ENCODE data around the gene DUSP5. TPM values are rescaled to one million over a fixed set of nuclear protein-coding genes. Genes with fewer than 3 reads are reported as not detected.

DUSP5 gene
- total RNA-seq, 4 donors from 2014 or later: 9.3 to 60.8 (median 31.0) TPM

DNA sequence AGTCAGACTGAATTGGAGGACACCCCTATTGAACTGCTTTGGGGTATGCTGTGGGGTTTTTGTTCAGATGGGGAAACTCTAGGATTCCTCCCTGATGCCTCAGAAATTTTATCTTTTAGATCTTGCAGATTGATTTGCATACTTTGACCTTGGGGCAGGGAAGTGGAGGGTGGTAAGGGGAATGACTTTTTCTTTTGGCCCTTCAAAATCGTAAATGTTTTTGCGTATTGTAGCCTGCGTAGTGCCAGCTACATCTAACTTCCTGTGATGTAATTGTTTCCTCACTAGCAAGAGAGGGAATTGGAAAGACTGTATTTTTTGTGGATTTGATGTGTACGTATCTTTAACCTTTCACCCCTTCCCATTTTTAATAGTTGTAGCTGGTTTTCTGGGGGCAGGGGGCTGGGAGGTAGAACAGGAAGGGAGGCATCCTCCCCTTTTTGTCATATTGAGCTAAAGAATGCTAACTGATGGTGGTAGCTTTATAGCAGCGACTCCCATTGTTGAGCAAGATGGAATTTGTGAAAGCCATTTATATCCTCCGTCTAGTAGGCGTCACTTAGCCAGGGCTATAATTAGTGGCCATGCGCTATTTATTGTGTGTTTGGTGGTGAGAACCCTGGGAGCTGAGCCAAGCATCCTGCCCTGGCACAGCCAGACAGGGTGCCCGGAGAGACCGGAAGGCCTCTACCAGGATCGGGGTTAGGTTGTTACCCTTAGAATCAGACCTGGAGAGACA, 11.3 kb downstream of the DUSP5 start:
- TF ChIP-seq EP300 (IDR thresholded peaks at IDR 0.05) (no peak), POLR2A (IDR thresholded peaks at IDR 0.05) (no peak), POLR2AphosphoS5 (IDR thresholded peaks at IDR 0.05) (no peak)
- TF ChIP-seq, protein P1, sequence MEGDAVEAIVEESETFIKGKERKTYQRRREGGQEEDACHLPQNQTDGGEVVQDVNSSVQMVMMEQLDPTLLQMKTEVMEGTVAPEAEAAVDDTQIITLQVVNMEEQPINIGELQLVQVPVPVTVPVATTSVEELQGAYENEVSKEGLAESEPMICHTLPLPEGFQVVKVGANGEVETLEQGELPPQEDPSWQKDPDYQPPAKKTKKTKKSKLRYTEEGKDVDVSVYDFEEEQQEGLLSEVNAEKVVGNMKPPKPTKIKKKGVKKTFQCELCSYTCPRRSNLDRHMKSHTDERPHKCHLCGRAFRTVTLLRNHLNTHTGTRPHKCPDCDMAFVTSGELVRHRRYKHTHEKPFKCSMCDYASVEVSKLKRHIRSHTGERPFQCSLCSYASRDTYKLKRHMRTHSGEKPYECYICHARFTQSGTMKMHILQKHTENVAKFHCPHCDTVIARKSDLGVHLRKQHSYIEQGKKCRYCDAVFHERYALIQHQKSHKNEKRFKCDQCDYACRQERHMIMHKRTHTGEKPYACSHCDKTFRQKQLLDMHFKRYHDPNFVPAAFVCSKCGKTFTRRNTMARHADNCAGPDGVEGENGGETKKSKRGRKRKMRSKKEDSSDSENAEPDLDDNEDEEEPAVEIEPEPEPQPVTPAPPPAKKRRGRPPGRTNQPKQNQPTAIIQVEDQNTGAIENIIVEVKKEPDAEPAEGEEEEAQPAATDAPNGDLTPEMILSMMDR (IDR thresholded peaks at IDR 0.05): no peak
- no peaks in the 10 kb centered on the region for H3K9me3 ChIP-seq
- peak in 1 of 2 donors; percentile 29 for DNase-seq (ENCODE audit: low spot score in 2 of 2)
- no peak overlapping the region for H3K27ac ChIP-seq
- no peaks in the 10 kb centered on the region for H3K27me3 ChIP-seq
- H3K4me3 ChIP-seq: no peak overlapping the region
- H3K36me3 ChIP-seq: peaks cover 5% of the 10 kb centered on the region
- peaks cover 21% of the 10 kb centered on the region for H3K4me1 ChIP-seq
- 82% methylated on average over 11 of the region's 11 CpGs for WGBS

DNA sequence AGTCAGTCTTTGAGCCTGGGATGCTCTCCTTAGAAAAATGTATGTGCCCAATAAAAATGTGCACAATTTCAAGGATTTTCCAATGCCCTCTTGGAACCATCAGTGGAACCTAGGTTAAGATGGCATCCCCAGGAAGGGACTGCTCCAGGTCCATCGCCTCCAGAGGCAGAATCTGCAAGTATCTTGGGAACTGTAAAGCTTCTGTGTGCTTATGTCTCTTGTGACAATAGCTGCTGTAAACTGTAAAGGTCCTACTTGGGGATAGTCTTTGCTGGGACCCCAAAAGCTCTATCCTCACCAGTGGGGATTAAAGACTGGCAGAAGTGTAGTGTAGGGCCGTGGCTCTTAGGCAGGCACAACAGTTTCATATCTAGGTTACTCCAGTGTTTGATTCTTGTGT, 11.9 kb downstream of the DUSP5 start:
- DNase-seq (ENCODE audit: low spot score in 2 of 2): peak in 1 of 2 donors; percentile 4
- H3K9me3 ChIP-seq: no peaks in the 10 kb centered on the region
- H3K27ac ChIP-seq: no peak overlapping the region
- H3K36me3 ChIP-seq: peaks cover 5% of the 10 kb centered on the region
- no peaks in the 10 kb centered on the region for H3K27me3 ChIP-seq
- 100% methylated on average over 2 of the region's 2 CpGs for WGBS
- no peak for TF ChIP-seq POLR2A (IDR thresholded peaks at IDR 0.05)
- TF ChIP-seq, protein P1 (IDR thresholded peaks at IDR 0.05): no peak
- no peak for TF ChIP-seq EP300 (IDR thresholded peaks at IDR 0.05)
- no peak for TF ChIP-seq POLR2AphosphoS5 (IDR thresholded peaks at IDR 0.05)
- H3K4me3 ChIP-seq: no peak overlapping the region
- peaks cover 15% of the 10 kb centered on the region for H3K4me1 ChIP-seq

GRCh38 chr10:110510086-110510485, 12.4 kb downstream of the DUSP5 start:
- Histone ChIP-seq H3K27ac (no peak overlapping the region), H3K4me1 (peaks cover 10% of the 10 kb centered on the region), H3K27me3 (no peaks in the 10 kb centered on the region), H3K9me3 (no peaks in the 10 kb centered on the region), H3K4me3 (no peak overlapping the region), H3K36me3 (peaks cover 5% of the 10 kb centered on the region)
- 94% methylated on average over 9 of the region's 9 CpGs for WGBS
- peak in 1 of 2 donors; percentile 34 for DNase-seq (ENCODE audit: low spot score in 2 of 2)
- TF ChIP-seq EP300 (IDR thresholded peaks at IDR 0.05) (no peak), POLR2A (IDR thresholded peaks at IDR 0.05) (no peak), POLR2AphosphoS5 (IDR thresholded peaks at IDR 0.05) (no peak)
- TF ChIP-seq, protein P1 (IDR thresholded peaks at IDR 0.05): no peak

DNA sequence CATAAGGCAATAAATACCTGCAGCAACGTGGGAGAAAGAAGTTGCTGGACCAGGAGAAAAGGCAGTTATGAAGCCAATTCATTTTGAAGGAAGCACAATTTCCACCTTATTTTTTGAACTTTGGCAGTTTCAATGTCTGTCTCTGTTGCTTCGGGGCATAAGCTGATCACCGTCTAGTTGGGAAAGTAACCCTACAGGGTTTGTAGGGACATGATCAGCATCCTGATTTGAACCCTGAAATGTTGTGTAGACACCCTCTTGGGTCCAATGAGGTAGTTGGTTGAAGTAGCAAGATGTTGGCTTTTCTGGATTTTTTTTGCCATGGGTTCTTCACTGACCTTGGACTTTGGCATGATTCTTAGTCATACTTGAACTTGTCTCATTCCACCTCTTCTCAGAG, 13.0 kb downstream of the DUSP5 start:
- no peaks in the 10 kb centered on the region for H3K9me3 ChIP-seq
- H3K4me1 ChIP-seq: peaks cover 3% of the 10 kb centered on the region
- 92% methylated on average over 3 of the region's 3 CpGs for WGBS
- peaks cover 5% of the 10 kb centered on the region for H3K36me3 ChIP-seq
- no peak for TF ChIP-seq EP300 (IDR thresholded peaks at IDR 0.05)
- TF ChIP-seq POLR2A (IDR thresholded peaks at IDR 0.05): no peak
- TF ChIP-seq POLR2AphosphoS5 (IDR thresholded peaks at IDR 0.05): no peak
- TF ChIP-seq, protein P1 (IDR thresholded peaks at IDR 0.05): no peak
- H3K27me3 ChIP-seq: no peaks in the 10 kb centered on the region
- H3K4me3 ChIP-seq: no peak overlapping the region
- no peak overlapping the region for H3K27ac ChIP-seq
- DNase-seq (ENCODE audit: low spot score in 2 of 2): no peak

DNA sequence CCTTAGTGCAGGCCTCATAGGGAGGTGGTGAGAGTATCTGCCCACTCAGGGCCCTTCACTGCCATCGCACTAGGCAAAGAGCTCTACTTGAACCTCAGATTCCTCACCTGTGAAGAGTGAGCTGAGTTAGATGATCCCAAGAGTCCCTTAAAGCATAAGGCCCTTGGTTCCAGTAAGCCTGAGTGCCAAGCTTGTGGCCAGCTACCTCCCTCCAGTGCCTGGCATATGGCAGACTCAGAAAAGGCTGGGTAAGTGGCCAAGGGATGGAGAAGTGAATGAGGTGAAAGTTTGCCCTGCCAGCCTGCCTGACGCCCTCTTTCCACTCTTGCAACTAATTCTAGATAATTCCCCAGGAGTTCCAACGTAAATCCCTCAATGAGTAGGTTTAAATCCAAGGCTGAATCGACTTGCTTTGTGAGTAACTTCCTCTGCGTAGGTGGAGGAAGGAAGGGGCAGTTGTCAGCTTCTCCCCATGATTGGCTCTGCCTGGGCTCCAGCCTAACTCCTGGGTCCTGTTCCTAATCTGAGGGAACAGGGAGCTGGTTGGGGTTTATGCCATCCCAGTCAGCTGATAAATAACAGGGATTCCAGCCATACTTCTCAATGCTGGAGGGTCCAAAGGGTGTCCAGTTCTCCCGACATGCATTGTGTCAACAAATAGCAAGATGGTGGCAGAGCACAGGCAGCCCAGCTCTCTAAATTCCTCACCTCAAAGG, 14.2 kb downstream of the DUSP5 start:
- Histone ChIP-seq H3K27ac (no peak overlapping the region), H3K9me3 (no peaks in the 10 kb centered on the region), H3K36me3 (peaks cover 5% of the 10 kb centered on the region), H3K4me1 (peaks cover under 1% of the 10 kb centered on the region), H3K27me3 (no peaks in the 10 kb centered on the region), H3K4me3 (no peak overlapping the region)
- TF ChIP-seq POLR2AphosphoS5 (IDR thresholded peaks at IDR 0.05): no peak
- TF ChIP-seq EP300 (IDR thresholded peaks at IDR 0.05): no peak
- no peak for TF ChIP-seq POLR2A (IDR thresholded peaks at IDR 0.05)
- TF ChIP-seq, protein P1 (IDR thresholded peaks at IDR 0.05): no peak
- 80% methylated on average over 6 of the region's 6 CpGs for WGBS
- DNase-seq (ENCODE audit: low spot score in 2 of 2): peak in 1 of 2 donors; percentile 16

Data from suprapubic skin (tissue), 4 donors.